ENCODE data around the gene EIF3M. TPM values are rescaled to one million over a fixed set of nuclear protein-coding genes. Genes with fewer than 3 reads are reported as not detected.
"Not testable (repeated sequence)": the region's sequence is repeated elsewhere in the genome, so short reads cannot be mapped to it uniquely, and the experiment has no call there.

EIF3M gene
- total RNA-seq, 1 experiment from 2014 or later = 322 TPM

DNA sequence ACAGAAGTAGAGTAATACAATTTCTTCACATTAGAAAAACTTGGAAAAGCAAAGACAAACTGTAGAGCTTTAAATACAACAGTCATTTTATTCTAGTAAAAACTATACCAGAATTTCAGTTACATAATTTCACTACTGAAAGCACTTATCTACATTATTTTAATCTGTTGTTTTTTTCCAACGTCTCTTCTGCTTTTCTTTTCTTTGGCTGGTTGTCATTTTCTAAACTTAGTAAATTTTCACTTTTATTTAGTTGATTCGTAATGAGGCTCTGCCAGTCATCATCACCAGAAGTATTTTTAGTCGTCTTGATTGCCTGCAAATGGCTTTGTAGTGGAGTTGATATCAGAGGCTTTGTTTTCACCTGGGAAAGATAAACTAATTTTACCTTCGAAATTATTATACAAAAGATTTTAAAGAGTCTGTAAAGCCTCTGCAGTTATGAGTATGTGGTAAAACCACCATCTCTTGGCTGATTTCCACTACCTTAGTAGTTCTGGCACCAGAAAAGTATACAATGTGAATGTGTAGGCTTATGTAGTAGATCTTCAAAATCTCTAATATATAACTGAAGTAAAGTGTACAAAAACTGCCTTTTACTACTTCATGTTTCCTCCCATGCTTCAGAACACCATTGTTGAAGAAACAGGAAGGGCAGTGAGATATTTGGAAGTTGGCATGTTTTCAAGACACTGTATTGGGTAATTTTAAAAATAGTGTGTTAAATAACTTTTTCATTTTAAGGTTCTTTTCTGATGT is 19.2 kb downstream of the EIF3M start:
- no TSS peak for BruUV-seq (replicated peaks)
- ChIA-PET CTCF (no interaction called here), POLR2A (ENCODE audit: unreplicated experiment) (no interaction called here)
- no peak for DNase-seq
- Histone ChIP-seq H3K4me1 (replicated peaks; ENCODE audit: insufficient read depth) (no peaks in the 10 kb centered on the region), H3K27me3 (ENCODE audit: insufficient read depth, low read depth) (no peaks in the 10 kb centered on the region), H4K20me1 (ENCODE audit: insufficient read depth) (peaks cover 2% of the 10 kb centered on the region; the same call in 1 of the 2 replicates), H2AFZ (no peak overlapping the region), H3K79me2 (ENCODE audit: low read depth) (no peaks in the 10 kb centered on the region), H3K4me3 (no peak overlapping the region), H3K27ac (no peak overlapping the region), H3K4me2 (no peak overlapping the region), H3K9me2 (ENCODE audit: insufficient read depth) (no peaks in the 10 kb centered on the region), H3K36me3 (ENCODE audit: low read depth) (peaks cover 67% of the 10 kb centered on the region), H3F3A (ENCODE audit: insufficient read depth, low read depth) (peaks cover 41% of the 10 kb centered on the region), H3K9me3 (ENCODE audit: insufficient read depth, low read depth) (peaks cover 5% of the 10 kb centered on the region; the same call in 1 of the 2 replicates)
- no peak for TF ChIP-seq EZH2 (IDR thresholded peaks at IDR 0.05; ENCODE audit: low read depth)
- TF ChIP-seq, protein P1, sequence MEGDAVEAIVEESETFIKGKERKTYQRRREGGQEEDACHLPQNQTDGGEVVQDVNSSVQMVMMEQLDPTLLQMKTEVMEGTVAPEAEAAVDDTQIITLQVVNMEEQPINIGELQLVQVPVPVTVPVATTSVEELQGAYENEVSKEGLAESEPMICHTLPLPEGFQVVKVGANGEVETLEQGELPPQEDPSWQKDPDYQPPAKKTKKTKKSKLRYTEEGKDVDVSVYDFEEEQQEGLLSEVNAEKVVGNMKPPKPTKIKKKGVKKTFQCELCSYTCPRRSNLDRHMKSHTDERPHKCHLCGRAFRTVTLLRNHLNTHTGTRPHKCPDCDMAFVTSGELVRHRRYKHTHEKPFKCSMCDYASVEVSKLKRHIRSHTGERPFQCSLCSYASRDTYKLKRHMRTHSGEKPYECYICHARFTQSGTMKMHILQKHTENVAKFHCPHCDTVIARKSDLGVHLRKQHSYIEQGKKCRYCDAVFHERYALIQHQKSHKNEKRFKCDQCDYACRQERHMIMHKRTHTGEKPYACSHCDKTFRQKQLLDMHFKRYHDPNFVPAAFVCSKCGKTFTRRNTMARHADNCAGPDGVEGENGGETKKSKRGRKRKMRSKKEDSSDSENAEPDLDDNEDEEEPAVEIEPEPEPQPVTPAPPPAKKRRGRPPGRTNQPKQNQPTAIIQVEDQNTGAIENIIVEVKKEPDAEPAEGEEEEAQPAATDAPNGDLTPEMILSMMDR (conservative IDR thresholded peaks at IDR 0.05) = no peak
- intact Hi-C loops (cut with micrococcal nuclease; ENCODE audit: unreplicated experiment) = no loop called here

DNA sequence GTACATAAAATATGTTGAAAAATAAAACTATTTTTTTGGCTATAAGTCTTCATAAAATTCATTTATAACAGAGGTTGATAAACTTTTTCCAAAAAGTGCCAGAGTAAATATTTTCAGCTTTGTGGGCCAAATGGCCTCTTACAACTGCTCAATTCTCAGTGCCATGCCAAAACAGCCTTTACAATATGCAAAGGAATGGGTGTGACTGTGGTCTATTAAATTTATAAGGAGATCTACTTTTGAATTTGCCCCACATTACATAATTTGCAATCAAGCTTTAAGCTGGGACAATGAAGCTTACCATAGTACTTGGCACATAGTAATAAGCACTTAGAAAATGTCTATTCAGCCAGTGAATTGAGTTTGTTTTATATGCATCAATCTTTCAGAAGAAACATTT is 22.6 kb downstream of the EIF3M start:
- Histone ChIP-seq H3K79me2 (ENCODE audit: low read depth) (no peaks in the 10 kb centered on the region), H3K9me2 (ENCODE audit: insufficient read depth) (no peaks in the 10 kb centered on the region), H3K4me2 (no peak overlapping the region), H3K27me3 (ENCODE audit: insufficient read depth, low read depth) (no peaks in the 10 kb centered on the region), H3K4me1 (replicated peaks; ENCODE audit: insufficient read depth) (no peaks in the 10 kb centered on the region), H3K27ac (no peak overlapping the region), H3K9me3 (ENCODE audit: insufficient read depth, low read depth) (peaks cover 9% of the 10 kb centered on the region; the same call in 1 of the 2 replicates), H2AFZ (no peak overlapping the region), H3K36me3 (ENCODE audit: low read depth) (peaks cover 44% of the 10 kb centered on the region), H4K20me1 (ENCODE audit: insufficient read depth) (no peaks in the 10 kb centered on the region; the same call in 1 of the 2 replicates), H3K4me3 (no peak overlapping the region), H3F3A (ENCODE audit: insufficient read depth, low read depth) (peaks cover 34% of the 10 kb centered on the region)
- no peak for TF ChIP-seq EZH2 (IDR thresholded peaks at IDR 0.05; ENCODE audit: low read depth)
- TF ChIP-seq, protein P1 (conservative IDR thresholded peaks at IDR 0.05) = no peak
- intact Hi-C loops (cut with micrococcal nuclease; ENCODE audit: unreplicated experiment) = no loop called here
- CTCF ChIA-PET = no interaction called here
- no TSS peak for BruUV-seq (replicated peaks)
- POLR2A ChIA-PET (ENCODE audit: unreplicated experiment) = no interaction called here
- no peak for DNase-seq

DNA sequence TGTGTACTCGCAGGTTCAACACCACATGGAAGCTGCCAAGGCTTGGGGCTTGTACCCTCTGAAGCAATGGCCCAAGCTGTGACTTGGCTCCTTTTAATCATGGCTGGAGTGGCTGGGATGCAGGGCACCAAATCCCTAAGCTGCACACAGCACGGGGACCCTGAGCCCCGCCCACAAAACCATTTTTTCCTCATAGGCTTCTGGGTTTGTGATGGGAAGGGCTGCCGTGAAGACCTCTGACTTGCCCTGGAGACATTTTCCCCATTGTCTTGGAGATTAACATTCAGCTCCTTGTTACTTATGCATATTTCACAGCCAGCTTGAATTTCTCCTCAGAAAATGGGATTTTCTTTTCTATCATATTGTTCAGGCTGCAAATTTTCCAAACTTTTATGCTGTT is 25.2 kb downstream of the EIF3M start:
- CTCF ChIA-PET; H2AFZ ChIP-seq; H3K9me3 ChIP-seq (ENCODE audit: insufficient read depth, low read depth); DNase-seq; intact Hi-C loops (cut with micrococcal nuclease; ENCODE audit: unreplicated experiment); H3K27me3 ChIP-seq (ENCODE audit: insufficient read depth, low read depth); H4K20me1 ChIP-seq (ENCODE audit: insufficient read depth); POLR2A ChIA-PET (ENCODE audit: unreplicated experiment); BruUV-seq (replicated peaks); H3K27ac ChIP-seq; H3K79me2 ChIP-seq (ENCODE audit: low read depth); H3K4me1 ChIP-seq (replicated peaks; ENCODE audit: insufficient read depth); H3K9me2 ChIP-seq (ENCODE audit: insufficient read depth); H3K4me2 ChIP-seq; H3K4me3 ChIP-seq: not testable (repeated sequence)
- Histone ChIP-seq H3K36me3 (ENCODE audit: low read depth) (0 out of 2 replicates have a peak, but pooled peaks cover 21% of the 10 kb centered on the region), H3F3A (ENCODE audit: insufficient read depth, low read depth) (peaks cover 20% of the 10 kb centered on the region)

Data from PC-9 (cell line).